ENCODE measurements around the gene ZNF664.

Gene ZNF664

GRCh38 chr12:123973552-123974341 lies 732 bp downstream of the ZNF664 start:
- Histone ChIP-seq H3K9ac (ENCODE audit: low read length) (peak overlapping the region; percentile 45), H3K27ac (ENCODE audit: low read depth, low read length) (no peak overlapping the region), H3K4me3 (ENCODE audit: low read depth, low read length) (peak overlapping the region; percentile 94), H3K36me3 (ENCODE audit: control insufficient read depth, insufficient read depth, low read length) (peaks cover 5% of the 10 kb centered on the region), H3K27me3 (ENCODE audit: control insufficient read depth, insufficient read depth, low read length) (peaks cover 58% of the 10 kb centered on the region), H3K9me3 (ENCODE audit: control insufficient read depth, insufficient read depth, low read depth, low read length) (no peaks in the 10 kb centered on the region), H3K4me1 (ENCODE audit: control insufficient read depth, insufficient read depth, low read length) (peaks cover 4% of the 10 kb centered on the region)

GRCh38 chr12:123976227-123976826 lies 3.3 kb downstream of the ZNF664 start:
- H3K9ac ChIP-seq (ENCODE audit: low read length) = no peak overlapping the region
- peaks cover 4% of the 10 kb centered on the region for H3K4me1 ChIP-seq (ENCODE audit: control insufficient read depth, insufficient read depth, low read length)
- H3K36me3 ChIP-seq (ENCODE audit: control insufficient read depth, insufficient read depth, low read length) = peaks cover 5% of the 10 kb centered on the region
- H3K4me3 ChIP-seq (ENCODE audit: low read depth, low read length) = no peak overlapping the region
- H3K27ac ChIP-seq (ENCODE audit: low read depth, low read length) = no peak overlapping the region
- H3K27me3 ChIP-seq (ENCODE audit: control insufficient read depth, insufficient read depth, low read length) = peaks cover 32% of the 10 kb centered on the region
- no peaks in the 10 kb centered on the region for H3K9me3 ChIP-seq (ENCODE audit: control insufficient read depth, insufficient read depth, low read depth, low read length)

- no peaks in the 10 kb centered on the region for H3K9me3 ChIP-seq (ENCODE audit: control insufficient read depth, insufficient read depth, low read depth, low read length)
- no peak overlapping the region for H3K27ac ChIP-seq (ENCODE audit: low read depth, low read length)
- no peak overlapping the region for H3K4me3 ChIP-seq (ENCODE audit: low read depth, low read length)
- H3K4me1 ChIP-seq (ENCODE audit: control insufficient read depth, insufficient read depth, low read length) = peaks cover 1% of the 10 kb centered on the region
- peaks cover 18% of the 10 kb centered on the region for H3K27me3 ChIP-seq (ENCODE audit: control insufficient read depth, insufficient read depth, low read length)
- H3K36me3 ChIP-seq (ENCODE audit: control insufficient read depth, insufficient read depth, low read length) = peaks cover 5% of the 10 kb centered on the region
- no peak overlapping the region for H3K9ac ChIP-seq (ENCODE audit: low read length)
Observed at GRCh38 chr12:123979566-123979965, 6.6 kb downstream of the ZNF664 start.

- Histone ChIP-seq H3K4me3 (ENCODE audit: low read depth, low read length) (no peak overlapping the region), H3K4me1 (ENCODE audit: control insufficient read depth, insufficient read depth, low read length) (no peaks in the 10 kb centered on the region), H3K27me3 (ENCODE audit: control insufficient read depth, insufficient read depth, low read length) (no peaks in the 10 kb centered on the region), H3K9me3 (ENCODE audit: control insufficient read depth, insufficient read depth, low read depth, low read length) (no peaks in the 10 kb centered on the region), H3K36me3 (ENCODE audit: control insufficient read depth, insufficient read depth, low read length) (no peaks in the 10 kb centered on the region), H3K27ac (ENCODE audit: low read depth, low read length) (no peak overlapping the region), H3K9ac (ENCODE audit: low read length) (no peak overlapping the region)
Observed at GRCh38 chr12:123982269-123982668, 9.3 kb downstream of the ZNF664 start.

- Histone ChIP-seq H3K4me1 (ENCODE audit: control insufficient read depth, insufficient read depth, low read length) (no peaks in the 10 kb centered on the region), H3K4me3 (ENCODE audit: low read depth, low read length) (no peak overlapping the region), H3K9me3 (ENCODE audit: control insufficient read depth, insufficient read depth, low read depth, low read length) (no peaks in the 10 kb centered on the region), H3K27ac (ENCODE audit: low read depth, low read length) (no peak overlapping the region), H3K27me3 (ENCODE audit: control insufficient read depth, insufficient read depth, low read length) (no peaks in the 10 kb centered on the region), H3K36me3 (ENCODE audit: control insufficient read depth, insufficient read depth, low read length) (0 out of 2 replicates have a peak, but pooled peaks cover 4% of the 10 kb centered on the region), H3K9ac (ENCODE audit: low read length) (no peak overlapping the region)
Observed at GRCh38 chr12:123983822-123984485, 10.9 kb downstream of the ZNF664 start.

- Histone ChIP-seq H3K27me3 (ENCODE audit: control insufficient read depth, insufficient read depth, low read length) (no peaks in the 10 kb centered on the region), H3K4me1 (ENCODE audit: control insufficient read depth, insufficient read depth, low read length) (no peaks in the 10 kb centered on the region), H3K9me3 (ENCODE audit: control insufficient read depth, insufficient read depth, low read depth, low read length) (no peaks in the 10 kb centered on the region), H3K9ac (ENCODE audit: low read length) (no peak overlapping the region), H3K27ac (ENCODE audit: low read depth, low read length) (no peak overlapping the region), H3K36me3 (ENCODE audit: control insufficient read depth, insufficient read depth, low read length) (0 out of 2 replicates have a peak, but pooled peaks cover 8% of the 10 kb centered on the region), H3K4me3 (ENCODE audit: low read depth, low read length) (no peak overlapping the region)
Observed at GRCh38 chr12:123984903-123985302, 11.9 kb downstream of the ZNF664 start.

GRCh38 chr12:123986374-123986965 lies 13.5 kb downstream of the ZNF664 start:
- Histone ChIP-seq H3K9ac (ENCODE audit: low read length) (no peak overlapping the region), H3K9me3 (ENCODE audit: control insufficient read depth, insufficient read depth, low read depth, low read length) (no peaks in the 10 kb centered on the region), H3K4me3 (ENCODE audit: low read depth, low read length) (no peak overlapping the region), H3K4me1 (ENCODE audit: control insufficient read depth, insufficient read depth, low read length) (no peaks in the 10 kb centered on the region), H3K27me3 (ENCODE audit: control insufficient read depth, insufficient read depth, low read length) (no peaks in the 10 kb centered on the region), H3K27ac (ENCODE audit: low read depth, low read length) (no peak overlapping the region), H3K36me3 (ENCODE audit: control insufficient read depth, insufficient read depth, low read length) (0 out of 2 replicates have a peak, but pooled peaks cover 8% of the 10 kb centered on the region)

- H3K4me3 ChIP-seq (ENCODE audit: low read depth, low read length) = no peak overlapping the region
- no peaks in the 10 kb centered on the region for H3K9me3 ChIP-seq (ENCODE audit: control insufficient read depth, insufficient read depth, low read depth, low read length)
- H3K27ac ChIP-seq (ENCODE audit: low read depth, low read length) = no peak overlapping the region
- H3K36me3 ChIP-seq (ENCODE audit: control insufficient read depth, insufficient read depth, low read length) = 0 out of 2 replicates have a peak, but pooled peaks cover 8% of the 10 kb centered on the region
- H3K27me3 ChIP-seq (ENCODE audit: control insufficient read depth, insufficient read depth, low read length) = no peaks in the 10 kb centered on the region
- no peak overlapping the region for H3K9ac ChIP-seq (ENCODE audit: low read length)
- no peaks in the 10 kb centered on the region for H3K4me1 ChIP-seq (ENCODE audit: control insufficient read depth, insufficient read depth, low read length)
Observed at GRCh38 chr12:123987022-123987421, 14.0 kb downstream of the ZNF664 start.

- Histone ChIP-seq H3K27me3 (ENCODE audit: control insufficient read depth, insufficient read depth, low read length) (no peaks in the 10 kb centered on the region), H3K4me3 (ENCODE audit: low read depth, low read length) (no peak overlapping the region), H3K36me3 (ENCODE audit: control insufficient read depth, insufficient read depth, low read length) (peaks cover 18% of the 10 kb centered on the region; the same call in 1 of the 2 replicates), H3K9me3 (ENCODE audit: control insufficient read depth, insufficient read depth, low read depth, low read length) (no peaks in the 10 kb centered on the region), H3K27ac (ENCODE audit: low read depth, low read length) (no peak overlapping the region), H3K9ac (ENCODE audit: low read length) (no peak overlapping the region), H3K4me1 (ENCODE audit: control insufficient read depth, insufficient read depth, low read length) (no peaks in the 10 kb centered on the region)
Observed at GRCh38 chr12:123989168-123989567, 16.2 kb downstream of the ZNF664 start.

GRCh38 chr12:123989753-123990152 lies 16.7 kb downstream of the ZNF664 start:
- H3K4me1 ChIP-seq (ENCODE audit: control insufficient read depth, insufficient read depth, low read length) = no peaks in the 10 kb centered on the region
- H3K9ac ChIP-seq (ENCODE audit: low read length) = no peak overlapping the region
- peaks cover 18% of the 10 kb centered on the region; the same call in 1 of the 2 replicates for H3K36me3 ChIP-seq (ENCODE audit: control insufficient read depth, insufficient read depth, low read length)
- H3K9me3 ChIP-seq (ENCODE audit: control insufficient read depth, insufficient read depth, low read depth, low read length) = no peaks in the 10 kb centered on the region
- no peak overlapping the region for H3K27ac ChIP-seq (ENCODE audit: low read depth, low read length)
- no peak overlapping the region for H3K4me3 ChIP-seq (ENCODE audit: low read depth, low read length)
- no peaks in the 10 kb centered on the region for H3K27me3 ChIP-seq (ENCODE audit: control insufficient read depth, insufficient read depth, low read length)
